Gastrocnemius medialis (tissue), 4 donors: Measurements from ENCODE around the gene CD8B2.

Experiments used
- POLR2A ChIP-seq, 2 donors: fragments of 450-650 bp; IDR thresholded peaks; one replicate each; pipeline ENCODE4 v1.6.1; 2017; ENCODE audit warnings: antibody characterized with exemption in 2 of 2, mild to moderate bottlenecking in 2 of 2, moderate library complexity in 2 of 2
- TF ChIP-seq, protein P1 (sequence below), 5 experiments: fragments of 450-650 bp in 3 of 5; fragments of 200-600 bp in 2 of 5; sonication (generic) in 2 of 5; IDR thresholded peaks in 4 of 5; conservative IDR thresholded peaks in 1 of 5; 1 replicate in 4 of 5; 2 replicates in 1 of 5; pipeline ENCODE4 v1.5.1; 2016 to 2019; ENCODE audit warnings: antibody characterized with exemption in 5 of 5, mild to moderate bottlenecking in 3 of 5, moderate library complexity in 3 of 5

DNA sequence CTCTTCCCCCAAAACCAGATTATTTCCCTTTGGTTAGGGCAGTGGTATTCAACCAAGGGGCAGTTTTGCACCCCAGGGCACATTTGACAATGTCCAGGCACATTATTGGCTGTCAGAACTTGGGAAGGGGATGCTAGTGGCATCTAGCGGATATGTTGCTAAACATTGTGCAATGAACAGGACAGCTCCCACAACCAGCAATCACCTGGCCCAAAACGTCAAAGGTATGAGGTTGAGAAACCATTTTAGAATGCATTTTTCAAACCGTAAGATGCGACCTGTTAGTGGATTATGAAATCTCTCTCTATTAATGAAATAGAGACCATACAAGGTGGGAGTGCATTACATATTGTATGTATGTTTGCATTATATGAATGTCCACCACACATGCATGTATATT, 54.2 kb downstream of the CD8B2 start:
- TF ChIP-seq, protein P1, sequence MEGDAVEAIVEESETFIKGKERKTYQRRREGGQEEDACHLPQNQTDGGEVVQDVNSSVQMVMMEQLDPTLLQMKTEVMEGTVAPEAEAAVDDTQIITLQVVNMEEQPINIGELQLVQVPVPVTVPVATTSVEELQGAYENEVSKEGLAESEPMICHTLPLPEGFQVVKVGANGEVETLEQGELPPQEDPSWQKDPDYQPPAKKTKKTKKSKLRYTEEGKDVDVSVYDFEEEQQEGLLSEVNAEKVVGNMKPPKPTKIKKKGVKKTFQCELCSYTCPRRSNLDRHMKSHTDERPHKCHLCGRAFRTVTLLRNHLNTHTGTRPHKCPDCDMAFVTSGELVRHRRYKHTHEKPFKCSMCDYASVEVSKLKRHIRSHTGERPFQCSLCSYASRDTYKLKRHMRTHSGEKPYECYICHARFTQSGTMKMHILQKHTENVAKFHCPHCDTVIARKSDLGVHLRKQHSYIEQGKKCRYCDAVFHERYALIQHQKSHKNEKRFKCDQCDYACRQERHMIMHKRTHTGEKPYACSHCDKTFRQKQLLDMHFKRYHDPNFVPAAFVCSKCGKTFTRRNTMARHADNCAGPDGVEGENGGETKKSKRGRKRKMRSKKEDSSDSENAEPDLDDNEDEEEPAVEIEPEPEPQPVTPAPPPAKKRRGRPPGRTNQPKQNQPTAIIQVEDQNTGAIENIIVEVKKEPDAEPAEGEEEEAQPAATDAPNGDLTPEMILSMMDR (IDR thresholded peaks at IDR 0.05 in 4 of 5, conservative IDR thresholded peaks at IDR 0.05 in 1 of 5) = no peak
- no peak for TF ChIP-seq POLR2A (IDR thresholded peaks at IDR 0.05)
